ENCODE results near the gene RPA3. TPM values are rescaled to one million over a fixed set of nuclear protein-coding genes. Genes with fewer than 3 reads are reported as not detected.

RPA3 gene
- total RNA-seq, 1 experiment from 2014 or later = 87.5 TPM

DNA sequence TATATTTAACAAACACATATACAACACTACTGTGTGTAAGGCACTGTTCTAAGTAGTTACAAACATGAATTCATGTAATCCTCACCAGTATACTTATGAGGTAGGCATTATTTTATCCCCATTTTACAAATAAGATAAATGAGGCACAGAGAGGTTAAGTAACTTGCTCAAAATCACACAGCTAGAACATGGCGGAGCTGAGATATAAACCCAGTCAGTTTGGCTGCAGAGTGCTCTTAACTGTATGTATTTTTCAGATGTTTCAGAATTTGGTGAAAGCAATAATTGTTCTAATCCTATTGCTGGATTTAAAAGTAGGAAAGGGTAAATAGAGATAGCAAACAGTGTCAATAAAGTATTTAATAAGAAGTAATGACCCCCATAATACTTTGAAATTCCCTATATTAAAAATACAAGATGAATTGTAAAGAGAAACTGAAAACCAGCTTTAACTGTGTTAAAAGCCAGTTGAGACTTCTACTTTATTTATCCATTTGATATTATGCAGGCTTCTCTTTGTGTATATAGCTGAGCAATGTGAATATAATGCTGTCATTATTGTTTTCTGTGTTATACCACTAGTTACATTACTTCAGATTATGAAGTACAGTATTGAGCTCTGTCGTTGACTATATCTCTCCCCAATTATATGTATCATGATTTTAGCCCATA lies 32.3 kb upstream of the RPA3 start:
- BruUV-seq (replicated peaks) = no TSS peak
- no peak overlapping the region for H3K4me2 ChIP-seq (ENCODE audit: low read length)
- DNase-seq (ENCODE audit: low read depth, low spot score) = no peak
- no peak overlapping the region for H3K4me3 ChIP-seq (replicated peaks in 1 of 2; ENCODE audit: low read depth in 1 of 2, low read length in 2 of 2)
- H3K9ac ChIP-seq (ENCODE audit: low read length) = no peak overlapping the region
- no peaks in the 10 kb centered on the region for H3K9me3 ChIP-seq (ENCODE audit: control insufficient read depth in 1 of 2, insufficient read depth in 1 of 2, low read depth in 1 of 2, low read length in 2 of 2)
- H4K20me1 ChIP-seq (ENCODE audit: insufficient read depth) = no peaks in the 10 kb centered on the region
- no peak for TF ChIP-seq EGR1 (IDR thresholded peaks at IDR 0.05; ENCODE audit: low read depth)
- no peak for TF ChIP-seq YY1 (IDR thresholded peaks at IDR 0.05; ENCODE audit: extremely low read depth, insufficient replicate concordance, low read depth, low read length)
- TF ChIP-seq RAD21 (IDR thresholded peaks at IDR 0.05; ENCODE audit: low read depth) = no peak
- TF ChIP-seq SP1 (IDR thresholded peaks at IDR 0.05; ENCODE audit: low read depth) = no peak
- TF ChIP-seq POLR2A (IDR thresholded peaks at IDR 0.05; ENCODE audit: borderline replicate concordance, extremely low read depth, insufficient read depth, insufficient read length) = no peak
- no peak for TF ChIP-seq ELF1 (IDR thresholded peaks at IDR 0.05; ENCODE audit: borderline replicate concordance, low read depth)
- TF ChIP-seq, protein P1, sequence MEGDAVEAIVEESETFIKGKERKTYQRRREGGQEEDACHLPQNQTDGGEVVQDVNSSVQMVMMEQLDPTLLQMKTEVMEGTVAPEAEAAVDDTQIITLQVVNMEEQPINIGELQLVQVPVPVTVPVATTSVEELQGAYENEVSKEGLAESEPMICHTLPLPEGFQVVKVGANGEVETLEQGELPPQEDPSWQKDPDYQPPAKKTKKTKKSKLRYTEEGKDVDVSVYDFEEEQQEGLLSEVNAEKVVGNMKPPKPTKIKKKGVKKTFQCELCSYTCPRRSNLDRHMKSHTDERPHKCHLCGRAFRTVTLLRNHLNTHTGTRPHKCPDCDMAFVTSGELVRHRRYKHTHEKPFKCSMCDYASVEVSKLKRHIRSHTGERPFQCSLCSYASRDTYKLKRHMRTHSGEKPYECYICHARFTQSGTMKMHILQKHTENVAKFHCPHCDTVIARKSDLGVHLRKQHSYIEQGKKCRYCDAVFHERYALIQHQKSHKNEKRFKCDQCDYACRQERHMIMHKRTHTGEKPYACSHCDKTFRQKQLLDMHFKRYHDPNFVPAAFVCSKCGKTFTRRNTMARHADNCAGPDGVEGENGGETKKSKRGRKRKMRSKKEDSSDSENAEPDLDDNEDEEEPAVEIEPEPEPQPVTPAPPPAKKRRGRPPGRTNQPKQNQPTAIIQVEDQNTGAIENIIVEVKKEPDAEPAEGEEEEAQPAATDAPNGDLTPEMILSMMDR (IDR thresholded peaks at IDR 0.05 in 2 of 3, conservative IDR thresholded peaks at IDR 0.05 in 1 of 3; ENCODE audit: borderline replicate concordance in 1 of 3, insufficient read depth in 1 of 3, low read depth in 2 of 3, low read length in 2 of 3) = no peak
- no peak for TF ChIP-seq POLR2AphosphoS5 (IDR thresholded peaks at IDR 0.05; ENCODE audit: low read depth, low read length)
- no peak for TF ChIP-seq ZFX (IDR thresholded peaks at IDR 0.05)
- TF ChIP-seq EZH2 (IDR thresholded peaks at IDR 0.05) = no peak
- no peak for TF ChIP-seq JUND (IDR thresholded peaks at IDR 0.05)
- TF ChIP-seq CBX3 (IDR thresholded peaks at IDR 0.05; ENCODE audit: low read depth) = no peak
- ChIA-PET POLR2A (no interaction called here), CTCF (interaction anchor here (1.4 kb wide), 1 partner anchor 69 kb away, joined by 3 read pairs; no protein-coding TSS in a partner anchor), RAD21 (ENCODE audit: low non-redundant PET in 1 of 2, low total read pairs in 2 of 2, uncharacterized antibody in 2 of 2, unreplicated experiment in 2 of 2) (no interaction called here)
- no peaks in the 10 kb centered on the region for H3K79me2 ChIP-seq (ENCODE audit: insufficient read depth, low read length)
- no peak for ATAC-seq
- no peak overlapping the region for H3K27ac ChIP-seq (ENCODE audit: low read depth, low read length)
- no peaks in the 10 kb centered on the region for H3K9me2 ChIP-seq (ENCODE audit: insufficient read depth)
- no peaks in the 10 kb centered on the region for H3K4me1 ChIP-seq (ENCODE audit: control insufficient read depth in 1 of 2, insufficient read depth in 2 of 2, low read length in 2 of 2)
- no peaks in the 10 kb centered on the region for H3K36me3 ChIP-seq (ENCODE audit: control insufficient read depth in 1 of 2, insufficient read depth in 2 of 2, low read length in 2 of 2)
- no peak overlapping the region for H2AFZ ChIP-seq (ENCODE audit: low read depth, low read length, poor library complexity, severe bottlenecking)
- intact Hi-C loops (cut with micrococcal nuclease) = no loop called here
- H3K27me3 ChIP-seq (ENCODE audit: insufficient read depth, low read length) = no peaks in the 10 kb centered on the region

Measured in HCT116 (cell line).